T47D (cell line): ENCODE measurements around the gene SAAL1.

Experiments used
- DNase-seq, 2 experiments: peaks; one replicate each; pipeline versions ENCODE4 v3.0.0 to v3.0.0-alpha.2; 2011 to 2012; ENCODE audit warnings: low read depth in 1 of 2, low spot score in 1 of 2
- JUND ChIP-seq: IDR thresholded peaks from 2 replicates; pipeline ENCODE4 v1.6.1; 2012; ENCODE audit warnings: low read depth
- in situ Hi-C: cut with HindIII; loops from 2 replicates; pipeline ENCODE4 v1.10.0; 2016; ENCODE audit warnings: low sequenced_read_pairs, low pct_unique_long_range_greater_than_20kb

Gene SAAL1

DNA sequence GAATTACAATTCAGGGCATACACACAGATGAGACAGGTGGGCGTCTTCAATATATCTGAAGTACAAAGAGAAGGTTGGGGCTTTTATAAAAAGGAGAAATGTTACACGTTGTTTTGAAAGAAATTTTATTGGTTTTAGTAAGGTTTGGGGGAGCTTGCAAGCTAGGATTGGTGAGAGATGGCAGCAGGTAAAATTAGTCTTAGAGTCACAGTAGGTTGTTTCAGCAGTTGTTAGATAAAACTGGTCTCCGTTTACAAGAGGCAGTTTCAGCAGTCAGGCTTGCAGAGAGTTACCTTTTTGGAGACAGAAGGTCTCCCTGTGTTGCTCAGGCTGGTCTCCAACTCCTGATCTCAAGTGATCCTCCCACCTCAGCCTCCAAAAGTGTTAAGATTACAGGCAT, 2.4 kb upstream of the SAAL1 start:
- no peak for TF ChIP-seq JUND
- in situ Hi-C loops, result no loop called here
- DNase-seq, result no peak

- in situ Hi-C loops, result no loop called here
- DNase-seq, result no peak
- TF ChIP-seq JUND, result no peak
These were observed 806 bp upstream of the SAAL1 start for GRCh38 chr11:18106688-18107087.

GRCh38 chr11:18105086-18105801, 638 bp downstream of the SAAL1 start:
- TF ChIP-seq JUND, result no peak
- in situ Hi-C loops, result no loop called here
- no peak for DNase-seq

DNA sequence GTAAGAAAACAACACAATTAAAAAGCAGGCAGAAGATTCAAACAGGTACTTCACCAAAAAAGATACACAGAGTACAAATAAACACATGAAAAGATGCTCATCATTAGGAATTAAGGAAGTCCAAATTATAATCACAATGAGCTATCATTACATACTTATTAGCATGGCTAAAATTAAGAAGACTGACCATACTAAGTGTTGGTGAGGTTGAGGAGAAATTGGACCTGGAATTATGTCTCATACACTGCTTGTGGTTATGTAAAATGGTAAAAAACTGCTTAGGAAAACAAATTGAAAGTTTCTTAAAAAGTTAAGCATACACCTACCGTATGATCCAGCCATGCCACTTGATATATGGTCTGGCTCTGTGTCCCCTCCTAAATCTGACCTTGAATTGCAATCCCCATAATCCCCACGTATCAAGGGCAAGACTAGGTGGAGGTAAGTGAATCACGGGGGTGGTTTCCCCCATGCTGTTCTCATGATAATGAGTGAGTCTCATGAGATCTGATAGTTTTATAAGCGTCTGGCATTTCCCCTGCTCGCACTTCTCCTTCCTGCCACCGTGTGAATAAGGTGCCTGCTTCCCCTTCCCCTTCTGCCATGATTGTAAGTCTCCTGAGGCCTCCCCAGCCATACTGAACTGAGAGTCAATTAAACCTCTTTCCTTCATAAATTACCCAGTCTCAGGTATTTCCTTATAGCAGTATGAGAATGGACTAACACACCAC, 4.8 kb downstream of the SAAL1 start:
- in situ Hi-C loops, result no loop called here
- no peak for TF ChIP-seq JUND
- no peak for DNase-seq

GRCh38 chr11:18093959-18094358, 11.9 kb downstream of the SAAL1 start:
- TF ChIP-seq JUND, result no peak
- in situ Hi-C loops, result no loop called here
- no peak for DNase-seq

DNA sequence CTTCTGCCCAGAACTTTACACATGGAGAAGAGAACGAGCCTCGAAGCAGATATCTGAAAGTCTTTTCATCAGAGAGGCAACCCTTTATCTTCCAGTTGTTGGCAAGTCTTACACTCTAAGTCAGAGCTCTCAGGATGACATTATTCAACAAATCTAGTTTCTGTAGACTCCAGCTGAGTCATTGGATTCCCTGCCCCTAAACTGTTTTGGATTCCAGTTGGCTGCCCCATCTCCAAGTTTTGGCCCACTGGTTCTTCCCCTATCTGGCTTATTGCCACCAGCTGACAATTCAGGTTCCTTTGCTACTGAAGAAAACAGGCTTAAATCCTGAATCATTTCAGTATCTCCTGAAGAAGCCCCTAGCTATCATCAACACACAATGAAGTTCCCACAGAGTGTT, 14.2 kb downstream of the SAAL1 start:
- no peak for DNase-seq
- no peak for TF ChIP-seq JUND
- in situ Hi-C loops, result no loop called here

DNA sequence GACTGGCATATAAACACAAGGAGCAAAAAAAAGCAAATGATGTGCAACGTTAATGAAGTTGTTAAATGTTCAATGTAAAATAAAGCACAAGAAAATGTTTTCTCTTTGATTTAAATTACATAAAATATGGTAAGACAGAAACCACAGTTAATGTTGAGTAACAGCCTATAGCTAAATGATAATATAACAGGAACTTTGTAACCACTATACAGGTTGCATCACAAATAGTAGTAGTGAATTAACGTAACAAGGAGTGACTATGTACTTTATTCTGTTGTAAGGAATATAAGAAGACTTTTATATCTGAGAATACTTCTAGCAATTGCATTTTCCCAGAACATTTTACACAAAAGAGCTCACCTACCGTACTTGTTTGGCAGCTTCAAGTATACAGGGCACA, 16.9 kb downstream of the SAAL1 start:
- no peak for TF ChIP-seq JUND
- no peak for DNase-seq
- in situ Hi-C loops, result no loop called here

GRCh38 chr11:18088366-18088765, 17.5 kb downstream of the SAAL1 start:
- in situ Hi-C loops, result no loop called here
- DNase-seq, result no peak
- no peak for TF ChIP-seq JUND

- DNase-seq, result no peak
- in situ Hi-C loops, result no loop called here
These were observed 24.3 kb downstream of the SAAL1 start for GRCh38 chr11:18081551-18081950.

DNA sequence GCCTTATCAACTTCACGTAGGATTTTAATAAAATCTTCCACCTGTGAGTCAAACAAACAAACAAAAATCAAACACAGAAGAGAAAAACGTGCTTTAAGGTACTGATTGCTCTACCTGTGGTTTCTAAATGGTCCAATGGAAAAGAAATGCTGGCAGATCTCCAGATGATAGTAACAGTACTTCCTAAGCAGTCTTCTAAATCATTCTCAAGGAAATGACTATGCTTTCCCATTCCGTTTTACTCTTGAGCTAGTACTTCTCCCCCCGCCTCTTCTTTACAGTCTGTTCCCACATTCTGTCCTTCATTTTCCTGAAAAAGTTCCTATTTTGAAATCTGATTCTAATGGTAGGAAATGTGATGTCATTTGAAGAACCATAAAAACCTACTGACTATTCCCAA, 25.4 kb downstream of the SAAL1 start:
- in situ Hi-C loops, result no loop called here
- TF ChIP-seq JUND, result no peak
- peak in 1 of 2 experiments; percentile 14 for DNase-seq

More at GRCh38 chr11:18081551-18081950, 24.3 kb downstream of the SAAL1 start:
- TF ChIP-seq JUND, result no peak

- in situ Hi-C loops, result no loop called here
- TF ChIP-seq JUND, result no peak
- DNase-seq, result no peak
These were observed 27.0 kb downstream of the SAAL1 start for GRCh38 chr11:18078909-18079308.

GRCh38 chr11:18075444-18075843, 30.4 kb downstream of the SAAL1 start:
- no peak for DNase-seq
- in situ Hi-C loops, result no loop called here
- TF ChIP-seq JUND, result no peak

- no peak for DNase-seq
- no peak for TF ChIP-seq JUND
- in situ Hi-C loops, result no loop called here
These were observed 34.7 kb downstream of the SAAL1 start for GRCh38 chr11:18071098-18071705.
